ENCODE measurements around the gene CSNK2A1. TPM values are rescaled to one million over a fixed set of nuclear protein-coding genes. Genes with fewer than 3 reads are reported as not detected.

Gene CSNK2A1
- total and polyA plus RNA-seq, 5 donors from 2014 or later, result 49.6 to 65.3 (median 52.7) TPM

DNA sequence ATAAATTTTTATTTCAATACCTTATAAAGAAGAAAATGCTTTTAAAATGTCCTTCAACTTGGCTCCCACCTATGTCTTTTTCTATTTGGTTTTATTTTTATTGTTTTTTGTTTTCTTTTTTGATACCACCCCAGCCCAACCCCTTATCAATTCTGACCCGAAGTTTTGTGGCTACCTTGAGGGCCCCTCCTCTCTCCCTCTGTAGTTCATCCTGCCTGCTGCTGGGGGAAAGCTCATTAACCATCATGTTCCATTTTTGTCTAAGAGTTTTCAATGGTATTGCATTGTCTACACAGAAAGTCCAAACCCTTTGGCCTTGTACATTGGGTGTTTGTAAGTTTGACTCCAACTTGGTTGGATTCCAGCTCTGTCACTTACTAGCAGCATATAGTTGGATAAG, 5.3 kb upstream of the CSNK2A1 start:
- ATAC-seq (ENCODE audit: low read depth in 2 of 2), result no peak

GRCh38 chr20:547394-547793, 3.8 kb upstream of the CSNK2A1 start:
- Mint-ChIP-seq H3K4me1 (peaks cover 16 to 24% (median 19%) of the 10 kb centered on the region in 4 donors), H3K27ac (no peak overlapping the region)
- H3K4me3 ChIP-seq (ENCODE audit: low read depth, low read length), result no peak overlapping the region

More for the DNA sequence above, 5.3 kb upstream of the CSNK2A1 start:
- peaks cover 52% of the 10 kb centered on the region for H3K27me3 Mint-ChIP-seq
- H3K4me3 Mint-ChIP-seq, result no peak overlapping the region
- H3K4me1 ChIP-seq (ENCODE audit: control insufficient read depth, insufficient read depth, low read length, poor library complexity, severe bottlenecking), result no peaks in the 10 kb centered on the region
- H3K4me3 ChIP-seq (ENCODE audit: low read depth, low read length), result no peak overlapping the region
- H3K4me1 Mint-ChIP-seq, result peaks cover 8 to 10% (median 9%) of the 10 kb centered on the region in 4 donors
- H3K9me3 ChIP-seq (ENCODE audit: control insufficient read depth in 2 of 2, low read length in 2 of 2), result no peaks in the 10 kb centered on the region
- H3K36me3 ChIP-seq (ENCODE audit: control insufficient read depth, insufficient read depth, low read length), result no peaks in the 10 kb centered on the region
- H3K9me3 Mint-ChIP-seq, result peaks cover 0 to 6% (median 0%) of the 10 kb centered on the region in 7 donors
- DNase-seq, result no peak
- no peak overlapping the region for H3K27ac ChIP-seq (ENCODE audit: insufficient read depth, low read length, poor library complexity, severe bottlenecking)
- H3K27ac Mint-ChIP-seq, result no peak overlapping the region
- H3K27me3 ChIP-seq (ENCODE audit: control insufficient read depth, insufficient read depth, low read length), result peaks cover 23% of the 10 kb centered on the region
- peaks cover 4% of the 10 kb centered on the region for H3K36me3 Mint-ChIP-seq

GRCh38 chr20:546353-546752, 2.8 kb upstream of the CSNK2A1 start:
- ATAC-seq (ENCODE audit: low read depth in 2 of 2), result no peak
- H3K4me3 Mint-ChIP-seq, result peak overlapping the region in 1 of 4 donors; percentile 80
- H3K36me3 ChIP-seq (ENCODE audit: control insufficient read depth, insufficient read depth, low read length), result no peaks in the 10 kb centered on the region

More at GRCh38 chr20:547394-547793, 3.8 kb upstream of the CSNK2A1 start:
- peaks cover 2% of the 10 kb centered on the region for H3K36me3 Mint-ChIP-seq
- H3K27ac ChIP-seq (ENCODE audit: insufficient read depth, low read length, poor library complexity, severe bottlenecking), result no peak overlapping the region
- peak overlapping the region in 1 of 4 donors; percentile 88 for H3K4me3 Mint-ChIP-seq
- H3K27me3 ChIP-seq (ENCODE audit: control insufficient read depth, insufficient read depth, low read length), result peaks cover 23% of the 10 kb centered on the region
- H3K36me3 ChIP-seq (ENCODE audit: control insufficient read depth, insufficient read depth, low read length), result no peaks in the 10 kb centered on the region
- H3K4me1 ChIP-seq (ENCODE audit: control insufficient read depth, insufficient read depth, low read length, poor library complexity, severe bottlenecking), result peaks cover 10% of the 10 kb centered on the region
- H3K9me3 Mint-ChIP-seq, result peaks cover 0 to 7% (median 0%) of the 10 kb centered on the region in 7 donors
- no peak for ATAC-seq (ENCODE audit: low read depth in 2 of 2)
- H3K9me3 ChIP-seq (ENCODE audit: control insufficient read depth in 2 of 2, low read length in 2 of 2), result no peaks in the 10 kb centered on the region
- no peak for DNase-seq
- peaks cover 51% of the 10 kb centered on the region for H3K27me3 Mint-ChIP-seq

GRCh38 chr20:544153-544725, 649 bp upstream of the CSNK2A1 start:
- peak overlapping the region; percentile 94 to 99 (median 96) for H3K4me3 Mint-ChIP-seq
- peaks cover 0 to 5% of the 10 kb centered on the region in 2 experiments for H3K9me3 ChIP-seq (ENCODE audit: control insufficient read depth in 2 of 2, low read length in 2 of 2)
- no peak for ATAC-seq (ENCODE audit: low read depth in 2 of 2)
- peaks cover 5% of the 10 kb centered on the region for H3K36me3 ChIP-seq (ENCODE audit: control insufficient read depth, insufficient read depth, low read length)
- H3K27ac ChIP-seq (ENCODE audit: insufficient read depth, low read length, poor library complexity, severe bottlenecking), result peak overlapping the region; percentile 85
- peaks cover 7% of the 10 kb centered on the region for H3K27me3 ChIP-seq (ENCODE audit: control insufficient read depth, insufficient read depth, low read length)
- peaks cover 0 to 5% (median 2%) of the 10 kb centered on the region in 7 donors for H3K9me3 Mint-ChIP-seq
- H3K4me3 ChIP-seq (ENCODE audit: low read depth, low read length), result peak overlapping the region; percentile 77
- peaks cover 23% of the 10 kb centered on the region for H3K4me1 ChIP-seq (ENCODE audit: control insufficient read depth, insufficient read depth, low read length, poor library complexity, severe bottlenecking)
- H3K4me1 Mint-ChIP-seq, result peaks cover 25 to 52% (median 39%) of the 10 kb centered on the region in 4 donors
- no peak for DNase-seq
- peaks cover 25% of the 10 kb centered on the region for H3K27me3 Mint-ChIP-seq
- H3K27ac Mint-ChIP-seq, result peak overlapping the region; percentile 92 to 99 (median 97)
- H3K36me3 Mint-ChIP-seq, result peaks cover 10% of the 10 kb centered on the region

More at GRCh38 chr20:546353-546752, 2.8 kb upstream of the CSNK2A1 start:
- Histone ChIP-seq H3K27me3 (ENCODE audit: control insufficient read depth, insufficient read depth, low read length) (peaks cover 22% of the 10 kb centered on the region), H3K4me3 (ENCODE audit: low read depth, low read length) (no peak overlapping the region), H3K9me3 (ENCODE audit: control insufficient read depth in 2 of 2, low read length in 2 of 2) (no peaks in the 10 kb centered on the region), H3K27ac (ENCODE audit: insufficient read depth, low read length, poor library complexity, severe bottlenecking) (no peak overlapping the region), H3K4me1 (ENCODE audit: control insufficient read depth, insufficient read depth, low read length, poor library complexity, severe bottlenecking) (peaks cover 20% of the 10 kb centered on the region)
- Mint-ChIP-seq H3K27me3 (peaks cover 42% of the 10 kb centered on the region), H3K36me3 (no peaks in the 10 kb centered on the region), H3K9me3 (peaks cover 0 to 7% (median 0%) of the 10 kb centered on the region in 7 donors), H3K27ac (no peak overlapping the region), H3K4me1 (peaks cover 21 to 31% (median 27%) of the 10 kb centered on the region in 4 donors)
- no peak for DNase-seq

DNA sequence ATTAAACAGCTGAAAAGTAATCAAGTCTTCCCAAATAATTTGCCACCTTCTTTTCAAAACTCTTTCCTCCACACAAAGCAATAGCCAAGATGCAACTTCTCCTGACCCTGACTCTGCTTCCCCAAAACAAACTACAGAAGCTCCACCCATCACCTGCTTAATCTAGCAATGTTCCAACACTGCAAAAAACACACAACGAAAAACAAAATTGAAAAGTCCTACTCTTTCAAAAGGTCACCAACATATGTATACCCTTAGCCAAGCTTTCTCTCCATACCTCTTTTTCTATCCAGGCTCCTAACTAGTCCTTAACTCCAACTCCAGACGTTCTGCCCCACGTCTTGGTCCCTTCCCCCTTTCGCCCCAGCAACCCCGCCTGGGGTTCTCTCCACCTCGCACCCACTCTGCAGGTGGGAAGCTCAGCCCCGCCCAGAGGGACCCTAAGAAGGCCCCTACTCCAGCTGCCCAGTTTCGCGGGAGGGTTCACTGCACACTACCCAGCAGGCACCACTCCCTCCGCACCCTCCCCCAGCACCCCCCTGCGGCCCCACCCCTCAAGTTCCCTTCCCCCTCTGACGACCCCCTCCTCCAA, 717 bp downstream of the CSNK2A1 start:
- Mint-ChIP-seq H3K9me3 (peaks cover 0 to 5% (median 2%) of the 10 kb centered on the region in 7 donors), H3K4me3 (peak overlapping the region; percentile 94 to 99 (median 96)), H3K36me3 (peaks cover 20% of the 10 kb centered on the region), H3K4me1 (peaks cover 25 to 66% (median 51%) of the 10 kb centered on the region in 4 donors), H3K27me3 (peaks cover 18% of the 10 kb centered on the region), H3K27ac (peak overlapping the region; percentile 65 to 97 (median 72))
- H3K4me1 ChIP-seq (ENCODE audit: control insufficient read depth, insufficient read depth, low read length, poor library complexity, severe bottlenecking), result peaks cover 26% of the 10 kb centered on the region
- H3K36me3 ChIP-seq (ENCODE audit: control insufficient read depth, insufficient read depth, low read length), result peaks cover 5% of the 10 kb centered on the region
- no peak for ATAC-seq (ENCODE audit: low read depth in 2 of 2)
- peak overlapping the region; percentile 77 for H3K4me3 ChIP-seq (ENCODE audit: low read depth, low read length)
- peaks cover 7% of the 10 kb centered on the region for H3K27me3 ChIP-seq (ENCODE audit: control insufficient read depth, insufficient read depth, low read length)
- peaks cover 0 to 5% of the 10 kb centered on the region in 2 experiments for H3K9me3 ChIP-seq (ENCODE audit: control insufficient read depth in 2 of 2, low read length in 2 of 2)
- DNase-seq, result peak in 1 of 3 donors; percentile 41
- H3K27ac ChIP-seq (ENCODE audit: insufficient read depth, low read length, poor library complexity, severe bottlenecking), result peak overlapping the region; percentile 85

DNA sequence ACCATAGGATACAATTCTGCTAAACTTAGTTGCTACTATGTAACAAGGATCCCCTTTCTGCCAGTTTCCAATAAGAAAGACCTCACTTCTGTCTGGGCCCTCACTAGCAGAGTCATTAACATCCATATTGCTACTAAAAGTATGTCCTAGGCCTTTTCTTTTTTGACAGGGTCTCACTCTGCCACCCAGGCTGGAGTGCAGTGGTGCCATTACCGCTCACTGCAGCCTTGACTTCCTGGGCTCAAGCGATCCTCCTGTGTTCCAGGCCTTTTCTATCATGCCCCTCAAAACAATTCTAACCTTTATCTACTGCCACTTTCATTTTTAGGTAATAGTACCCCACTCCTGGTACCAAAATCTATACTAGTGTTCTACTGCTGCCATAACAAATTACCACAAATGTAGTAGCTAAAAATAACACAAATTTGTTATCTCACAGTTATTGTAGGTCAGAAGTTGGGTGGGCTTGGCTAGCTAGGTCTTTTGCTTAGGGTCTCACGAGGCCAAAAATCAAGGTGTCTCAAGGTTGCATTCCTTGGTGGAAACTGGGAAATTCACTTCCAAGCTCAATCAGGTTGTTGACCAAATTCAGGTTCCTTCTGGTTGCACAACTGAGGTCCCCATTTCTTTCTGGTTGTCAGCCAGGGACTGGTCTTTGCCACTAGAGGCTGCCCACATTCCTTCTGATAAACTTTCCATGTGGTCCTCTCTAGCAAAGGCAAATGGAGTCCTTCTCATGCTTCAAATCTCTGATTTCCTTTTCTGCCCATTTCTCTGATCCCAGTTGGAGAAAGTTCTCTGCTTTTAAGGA, 3.0 kb downstream of the CSNK2A1 start:
- Mint-ChIP-seq H3K4me1 (peaks cover 38 to 88% (median 72%) of the 10 kb centered on the region in 4 donors), H3K4me3 (peak overlapping the region in 3 of 4 donors; percentile 1 to 94 (median 21)), H3K36me3 (peaks cover 20% of the 10 kb centered on the region), H3K27ac (no peak overlapping the region), H3K27me3 (peaks cover 6% of the 10 kb centered on the region), H3K9me3 (peaks cover 0 to 5% (median 0%) of the 10 kb centered on the region in 7 donors)
- Histone ChIP-seq H3K27ac (ENCODE audit: insufficient read depth, low read length, poor library complexity, severe bottlenecking) (no peak overlapping the region), H3K27me3 (ENCODE audit: control insufficient read depth, insufficient read depth, low read length) (no peaks in the 10 kb centered on the region), H3K9me3 (ENCODE audit: control insufficient read depth in 2 of 2, low read length in 2 of 2) (peaks cover 0 to 5% of the 10 kb centered on the region in 2 experiments), H3K4me1 (ENCODE audit: control insufficient read depth, insufficient read depth, low read length, poor library complexity, severe bottlenecking) (peaks cover 44% of the 10 kb centered on the region), H3K36me3 (ENCODE audit: control insufficient read depth, insufficient read depth, low read length) (peaks cover 5% of the 10 kb centered on the region), H3K4me3 (ENCODE audit: low read depth, low read length) (peak overlapping the region; percentile 16)
- ATAC-seq (ENCODE audit: low read depth in 2 of 2) (no peak), DNase-seq (no peak)

DNA sequence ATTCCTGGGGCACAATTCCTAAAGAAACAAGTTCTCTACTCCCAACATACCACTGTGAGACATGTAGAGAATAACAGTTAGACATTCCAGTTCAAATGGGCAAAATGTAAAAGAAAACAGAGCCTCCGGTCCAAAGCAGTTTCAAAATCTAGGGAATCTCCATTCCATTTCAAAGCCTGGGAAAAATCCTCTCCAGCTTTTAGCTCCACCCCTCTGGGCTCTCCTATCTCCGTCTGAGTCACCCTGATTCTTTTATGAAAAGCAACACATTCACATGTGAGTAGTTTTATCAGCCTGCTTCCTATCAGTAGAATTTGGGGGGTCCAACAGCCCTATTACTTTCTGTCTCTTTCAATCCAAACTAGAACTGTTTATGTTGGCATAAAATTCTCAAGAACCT, 3.7 kb downstream of the CSNK2A1 start:
- ATAC-seq (ENCODE audit: low read depth in 2 of 2), result no peak
- Histone ChIP-seq H3K27ac (ENCODE audit: insufficient read depth, low read length, poor library complexity, severe bottlenecking) (no peak overlapping the region), H3K4me1 (ENCODE audit: control insufficient read depth, insufficient read depth, low read length, poor library complexity, severe bottlenecking) (peaks cover 44% of the 10 kb centered on the region), H3K27me3 (ENCODE audit: control insufficient read depth, insufficient read depth, low read length) (no peaks in the 10 kb centered on the region), H3K4me3 (ENCODE audit: low read depth, low read length) (no peak overlapping the region), H3K36me3 (ENCODE audit: control insufficient read depth, insufficient read depth, low read length) (peaks cover 5% of the 10 kb centered on the region), H3K9me3 (ENCODE audit: control insufficient read depth in 2 of 2, low read length in 2 of 2) (peaks cover 0 to 5% of the 10 kb centered on the region in 2 experiments)
- Mint-ChIP-seq H3K4me3 (peak overlapping the region in 2 of 4 donors; percentile 26 to 40), H3K27ac (peak overlapping the region in 1 of 3 donors; percentile 17), H3K4me1 (peaks cover 37 to 96% (median 75%) of the 10 kb centered on the region in 4 donors), H3K36me3 (peaks cover 20% of the 10 kb centered on the region), H3K9me3 (peaks cover 0 to 5% (median 0%) of the 10 kb centered on the region in 7 donors), H3K27me3 (peaks cover 6% of the 10 kb centered on the region)
- no peak for DNase-seq

Data from CD4-positive, CD25-positive, alpha-beta regulatory T cell (primary cell).